ENCODE measurements around the gene COX6B1.

The COX6B1 gene

GRCh38 chr19:35615036-35615435, 33.1 kb upstream of the COX6B1 start:
- TF ChIP-seq EZH2phosphoT487 (IDR thresholded peaks at IDR 0.05; ENCODE audit: borderline replicate concordance) (no peak), CTCF (conservative IDR thresholded peaks at IDR 0.05; ENCODE audit: low read length) (no peak)
- H3K4me2 ChIP-seq (ENCODE audit: low read depth, low read length, poor library complexity, severe bottlenecking): no peak overlapping the region
- H3K4me3 ChIP-seq (ENCODE audit: low read length, poor library complexity, severe bottlenecking): no peak overlapping the region
- H2AFZ ChIP-seq (ENCODE audit: low read length): no peak overlapping the region
- H4K20me1 ChIP-seq (ENCODE audit: insufficient read depth, low read length, poor library complexity, severe bottlenecking): no peaks in the 10 kb centered on the region
- H3K4me1 ChIP-seq (ENCODE audit: insufficient read depth, low read length, poor library complexity, severe bottlenecking): peaks cover 18% of the 10 kb centered on the region
- H3F3A ChIP-seq (ENCODE audit: low read depth): no peaks in the 10 kb centered on the region
- no peaks in the 10 kb centered on the region for H3K36me3 ChIP-seq (ENCODE audit: insufficient read depth, low read length)
- H3K9me3 ChIP-seq (ENCODE audit: insufficient read depth, low read depth, low read length): no peaks in the 10 kb centered on the region
- H3K79me2 ChIP-seq (ENCODE audit: insufficient read depth, low read length): peaks cover 14% of the 10 kb centered on the region
- H3K27me3 ChIP-seq (ENCODE audit: insufficient read depth, low read length, poor library complexity, severe bottlenecking): no peaks in the 10 kb centered on the region
- no peaks in the 10 kb centered on the region for H3K9me2 ChIP-seq (replicated peaks; ENCODE audit: low read depth, low read length)
- no peak overlapping the region for H3K9ac ChIP-seq (ENCODE audit: low read depth, low read length, poor library complexity, severe bottlenecking)

DNA sequence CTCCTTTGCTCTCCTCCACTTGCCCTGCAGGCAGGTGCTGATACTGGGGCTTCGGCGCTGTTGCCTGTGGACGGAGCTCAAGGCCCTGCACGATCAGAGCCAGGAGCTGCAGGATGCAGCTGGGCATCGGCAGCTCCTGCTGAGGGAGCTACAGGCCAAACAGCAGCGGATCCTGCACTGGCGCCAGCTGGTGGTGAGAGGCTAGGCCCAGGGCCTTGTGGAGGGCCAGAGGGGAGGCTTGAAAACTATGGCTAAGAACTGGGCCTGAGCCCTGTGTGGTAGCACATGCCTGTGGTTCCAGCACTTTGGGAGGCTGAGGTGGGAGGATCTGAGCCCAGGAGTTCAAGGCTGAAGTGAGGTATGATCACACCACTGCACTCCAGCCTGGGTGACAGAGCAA, 29.3 kb upstream of the COX6B1 start:
- Histone ChIP-seq H2AFZ (ENCODE audit: low read length) (no peak overlapping the region), H3K27me3 (ENCODE audit: insufficient read depth, low read length, poor library complexity, severe bottlenecking) (no peaks in the 10 kb centered on the region), H3K9me3 (ENCODE audit: insufficient read depth, low read depth, low read length) (no peaks in the 10 kb centered on the region), H4K20me1 (ENCODE audit: insufficient read depth, low read length, poor library complexity, severe bottlenecking) (no peaks in the 10 kb centered on the region), H3F3A (ENCODE audit: low read depth) (no peaks in the 10 kb centered on the region), H3K36me3 (ENCODE audit: insufficient read depth, low read length) (no peaks in the 10 kb centered on the region), H3K9me2 (replicated peaks; ENCODE audit: low read depth, low read length) (no peaks in the 10 kb centered on the region), H3K4me1 (ENCODE audit: insufficient read depth, low read length, poor library complexity, severe bottlenecking) (peaks cover 3% of the 10 kb centered on the region), H3K4me2 (ENCODE audit: low read depth, low read length, poor library complexity, severe bottlenecking) (no peak overlapping the region), H3K9ac (ENCODE audit: low read depth, low read length, poor library complexity, severe bottlenecking) (no peak overlapping the region), H3K4me3 (ENCODE audit: low read length, poor library complexity, severe bottlenecking) (no peak overlapping the region), H3K79me2 (ENCODE audit: insufficient read depth, low read length) (peaks cover 2% of the 10 kb centered on the region)
- TF ChIP-seq CTCF (conservative IDR thresholded peaks at IDR 0.05; ENCODE audit: low read length) (no peak), EZH2phosphoT487 (IDR thresholded peaks at IDR 0.05; ENCODE audit: borderline replicate concordance) (no peak)

- Histone ChIP-seq H2AFZ (ENCODE audit: low read length) (no peak overlapping the region), H3K4me2 (ENCODE audit: low read depth, low read length, poor library complexity, severe bottlenecking) (no peak overlapping the region), H3K9ac (ENCODE audit: low read depth, low read length, poor library complexity, severe bottlenecking) (no peak overlapping the region), H3K4me1 (ENCODE audit: insufficient read depth, low read length, poor library complexity, severe bottlenecking) (no peaks in the 10 kb centered on the region), H3K4me3 (ENCODE audit: low read length, poor library complexity, severe bottlenecking) (no peak overlapping the region), H4K20me1 (ENCODE audit: insufficient read depth, low read length, poor library complexity, severe bottlenecking) (no peaks in the 10 kb centered on the region), H3K79me2 (ENCODE audit: insufficient read depth, low read length) (no peaks in the 10 kb centered on the region), H3K36me3 (ENCODE audit: insufficient read depth, low read length) (no peaks in the 10 kb centered on the region), H3K9me3 (ENCODE audit: insufficient read depth, low read depth, low read length) (no peaks in the 10 kb centered on the region), H3K9me2 (replicated peaks; ENCODE audit: low read depth, low read length) (no peaks in the 10 kb centered on the region), H3K27me3 (ENCODE audit: insufficient read depth, low read length, poor library complexity, severe bottlenecking) (no peaks in the 10 kb centered on the region), H3F3A (ENCODE audit: low read depth) (no peaks in the 10 kb centered on the region)
- TF ChIP-seq CTCF (conservative IDR thresholded peaks at IDR 0.05; ENCODE audit: low read length): no peak
- TF ChIP-seq EZH2phosphoT487 (IDR thresholded peaks at IDR 0.05; ENCODE audit: borderline replicate concordance): no peak
Measured at GRCh38 chr19:35619290-35619923, 28.7 kb upstream of the COX6B1 start.
